Liver (tissue), 9 donors: ENCODE data around the gene ENAH. TPM values are rescaled to one million over a fixed set of nuclear protein-coding genes. Genes with fewer than 3 reads are reported as not detected.
A peak's percentile ranks its signal among the peaks of the same experiment; 100 is the strongest.

ENCODE experiments used
- DNase-seq: peaks from one replicate; pipeline ENCODE4 v3.0.0-alpha.2; 2017; ENCODE audit warnings: low spot score
- H3K27ac ChIP-seq, 2 donors: one replicate each; pipeline ENCODE4 v1.7.0; 2013; ENCODE audit warnings: inconsistent platforms in 2 of 2, low read length in 2 of 2, control low read depth in 1 of 2, low read depth in 1 of 2, mild to moderate bottlenecking in 1 of 2
- H3K27me3 ChIP-seq, 4 donors: one replicate each; pipeline versions ENCODE4 v1.6.1 to v1.7.0; 2013; ENCODE audit warnings: low read length in 3 of 4, inconsistent platforms in 1 of 4, mild to moderate bottlenecking in 1 of 4, moderate library complexity in 1 of 4; ENCODE audit not compliant: control insufficient read depth in 4 of 4, insufficient read depth in 4 of 4
- H3K36me3 ChIP-seq, 4 donors: one replicate each; pipeline versions ENCODE4 v1.6.1 to v1.7.0; 2013; ENCODE audit warnings: low read length in 3 of 4, mild to moderate bottlenecking in 3 of 4, low read depth in 1 of 4, moderate library complexity in 1 of 4; ENCODE audit not compliant: control insufficient read depth in 4 of 4, insufficient read depth in 3 of 4
- H3K4me1 ChIP-seq, 4 donors: one replicate each; pipeline versions ENCODE4 v1.6.1 to v1.7.0; 2013; ENCODE audit warnings: low read length in 3 of 4, mild to moderate bottlenecking in 3 of 4, moderate library complexity in 1 of 4; ENCODE audit not compliant: control insufficient read depth in 4 of 4, insufficient read depth in 4 of 4
- H3K4me3 ChIP-seq, 3 donors: one replicate each; pipeline versions ENCODE4 v1.6.1 to v1.7.0; 2013; ENCODE audit warnings: low read length in 3 of 3, control low read depth in 1 of 3, low read depth in 1 of 3, mild to moderate bottlenecking in 1 of 3
- H3K9ac ChIP-seq, 2 donors: one replicate each; pipeline ENCODE4 v1.7.0; 2013; ENCODE audit warnings: low read length in 2 of 2, mild to moderate bottlenecking in 2 of 2, moderate library complexity in 2 of 2, control low read depth in 1 of 2, low read depth in 1 of 2
- H3K9me3 ChIP-seq, 4 donors: one replicate each; pipeline versions ENCODE4 v1.6.1 to v1.7.0; 2013; ENCODE audit warnings: low read length in 3 of 4; ENCODE audit not compliant: control insufficient read depth in 4 of 4
- FOXA1 ChIP-seq: IDR thresholded peaks from 2 replicates; pipeline ENCODE4 v1.6.1; 2016; ENCODE audit warnings: antibody characterized with exemption
- FOXA2 ChIP-seq: IDR thresholded peaks from 2 replicates; pipeline ENCODE4 v1.6.1; 2016; ENCODE audit warnings: antibody characterized with exemption
- GABPA ChIP-seq, 2 donors: IDR thresholded peaks in 1 of 2; conservative IDR thresholded peaks in 1 of 2; 2 replicates each; pipeline ENCODE4 v1.6.1; 2016; ENCODE audit warnings: antibody characterized with exemption in 2 of 2, mild to moderate bottlenecking in 1 of 2, moderate library complexity in 1 of 2
- HNF4A ChIP-seq, 2 donors: conservative IDR thresholded peaks; 2 replicates each; pipeline ENCODE4 v1.6.1; 2016; ENCODE audit warnings: antibody characterized with exemption in 2 of 2, mild to moderate bottlenecking in 2 of 2
- HNF4G ChIP-seq: IDR thresholded peaks from 2 replicates; pipeline ENCODE4 v1.6.1; 2016; ENCODE audit warnings: antibody characterized with exemption
- MAX ChIP-seq: IDR thresholded peaks from 2 replicates; pipeline ENCODE4 v1.6.1; 2016; ENCODE audit warnings: antibody characterized with exemption
- RAD21 ChIP-seq, 2 donors: IDR thresholded peaks; 2 replicates each; pipeline ENCODE4 v1.6.1; 2016; ENCODE audit warnings: antibody characterized with exemption in 2 of 2, mild to moderate bottlenecking in 2 of 2
- REST ChIP-seq: IDR thresholded peaks from 2 replicates; pipeline ENCODE4 v1.6.1; 2016; ENCODE audit warnings: antibody characterized with exemption, mild to moderate bottlenecking
- RXRA ChIP-seq, 2 donors: IDR thresholded peaks; 2 replicates each; pipeline ENCODE4 v1.6.1; 2017 to 2018; ENCODE audit warnings: antibody characterized with exemption in 2 of 2, mild to moderate bottlenecking in 1 of 2
- SP1 ChIP-seq: IDR thresholded peaks from 2 replicates; pipeline ENCODE4 v1.6.1; 2018; ENCODE audit warnings: antibody characterized with exemption, mild to moderate bottlenecking
- YY1 ChIP-seq: IDR thresholded peaks from 2 replicates; pipeline ENCODE4 v1.6.1; 2016; ENCODE audit warnings: antibody characterized with exemption, mild to moderate bottlenecking
- ZBTB33 ChIP-seq: IDR thresholded peaks from 2 replicates; pipeline ENCODE4 v1.6.1; 2016; ENCODE audit warnings: antibody characterized with exemption
- WGBS: extraction: QIAGEN DNeasy Blood & Tissue Kit; methylation state at CpG from one replicate; pipeline ENCODE4 v1.1.7; 2013; 5-methylcytosine and 5-hydroxymethylcytosine counted together
- polyA plus RNA-seq, 2 donors: library from polyadenylated mRNA; stranded (reverse) in 1 of 2; unstranded in 1 of 2; fragments of 200-250 nt in 1 of 2; fragments of >200 nt in 1 of 2; fragmentation: Nextera tagmentation in 1 of 2; extraction: Ambion mirVana in 1 of 2; gene quantifications; one replicate each; pipeline versions ENCODE4 v1.2.1 to v1.2.3, GENCODE V29; 2013 to 2015
- total RNA-seq, 2 donors: library from RNA; depleted of rRNA; stranded (reverse); fragments of >200 nt; gene quantifications; one replicate each; pipeline ENCODE4 v1.2.3, GENCODE V29; 2014
- donor health status: healthy.
- donor health status: healthy.
- donor health status: healthy.
- donor health status: healthy.
- donor health status: healthy.

ENAH gene
- total and polyA plus RNA-seq, 4 donors = 2.8 to 8.4 (median 4.5) TPM

- Histone ChIP-seq H3K9ac (no peak overlapping the region), H3K27ac (peak overlapping the region; percentile 13 to 19), H3K36me3 (no peaks in the 10 kb centered on the region), H3K4me1 (peaks cover 0 to 17% (median 5%) of the 10 kb centered on the region in 4 donors), H3K27me3 (no peaks in the 10 kb centered on the region), H3K9me3 (no peaks in the 10 kb centered on the region), H3K4me3 (no peak overlapping the region)
- no peak for DNase-seq
- 93% methylated on average over 15 of the region's 15 CpGs for WGBS
- no peak for TF ChIP-seq ZBTB33
- no peak for TF ChIP-seq HNF4G
- no peak for TF ChIP-seq RAD21 (IDR thresholded peaks at IDR 0.05)
- TF ChIP-seq FOXA1 = no peak
- TF ChIP-seq SP1 = no peak
- TF ChIP-seq HNF4A (conservative IDR thresholded peaks at IDR 0.05) = no peak
- TF ChIP-seq FOXA2 = no peak
- TF ChIP-seq MAX = no peak
- TF ChIP-seq GABPA (IDR thresholded peaks at IDR 0.05 in 1 of 2, conservative IDR thresholded peaks at IDR 0.05 in 1 of 2) = no peak
- TF ChIP-seq RXRA (IDR thresholded peaks at IDR 0.05) = no peak
- no peak for TF ChIP-seq REST
Observed at GRCh38 chr1:225654688-225655508, 2.0 kb upstream of the ENAH start.

- Histone ChIP-seq H3K36me3 (no peaks in the 10 kb centered on the region), H3K9me3 (no peaks in the 10 kb centered on the region), H3K27me3 (no peaks in the 10 kb centered on the region), H3K27ac (no peak overlapping the region), H3K9ac (peak overlapping the region in 1 of 2 donors; percentile 57), H3K4me3 (peak overlapping the region in 1 of 3 donors; percentile 99), H3K4me1 (peaks cover 0 to 17% (median 5%) of the 10 kb centered on the region in 4 donors)
- WGBS = 73% methylated on average over 4 of the region's 4 CpGs
- DNase-seq = no peak
- TF ChIP-seq HNF4A (conservative IDR thresholded peaks at IDR 0.05) = no peak
- TF ChIP-seq YY1 = peak; percentile 28
Observed at GRCh38 chr1:225654277-225654597, 1.3 kb upstream of the ENAH start.
